GM21717 (cell line): Measurements from ENCODE around the gene EIF3A.
A peak's percentile ranks its signal among the peaks of the same experiment; 100 is the strongest.
"Not testable (repeated sequence)": the region's sequence is repeated elsewhere in the genome, so short reads cannot be mapped to it uniquely, and the experiment has no call there.

ENCODE experiments used
- ATAC-seq: cut with Tn5 transposase; IDR thresholded peaks from one replicate; pipeline ENCODE4 v1.9.1; 2021; ENCODE audit warnings: mild to moderate bottlenecking, moderate library complexity; ENCODE audit not compliant: unreplicated experiment

The EIF3A gene

GRCh38 chr10:119080521-119081259 lies at the start of gene EIF3A:
Gene EIF3A, minus strand, starts transcription at chr10:119080817. Its CDS starts 141 bp downstream, at chr10:119080676.
- peak; percentile 71 for ATAC-seq

- no peak for ATAC-seq
These were observed 49.1 kb upstream of the EIF3A start for GRCh38 chr10:119129721-119130120.

- ATAC-seq = no peak
These were observed 45.3 kb upstream of the EIF3A start for GRCh38 chr10:119125942-119126341.

- no peak for ATAC-seq
These were observed 40.3 kb upstream of the EIF3A start for GRCh38 chr10:119120875-119121274.

GRCh38 chr10:119120413-119120867 lies 39.8 kb upstream of the EIF3A start:
- ATAC-seq = peak; percentile 83

- ATAC-seq = no peak
These were observed 38.8 kb upstream of the EIF3A start for GRCh38 chr10:119119400-119119799.

- ATAC-seq = no peak
These were observed 37.6 kb upstream of the EIF3A start for GRCh38 chr10:119118231-119118630.

- ATAC-seq = no peak
These were observed 35.8 kb upstream of the EIF3A start for GRCh38 chr10:119116326-119116951.

- ATAC-seq = no peak
These were observed 35.3 kb upstream of the EIF3A start for GRCh38 chr10:119115926-119116325.

GRCh38 chr10:119113751-119114732 lies 33.4 kb upstream of the EIF3A start:
- no peak for ATAC-seq

- ATAC-seq = no peak
These were observed 31.4 kb upstream of the EIF3A start for GRCh38 chr10:119112056-119112455.

- not testable (repeated sequence) for ATAC-seq
These were observed 27.2 kb upstream of the EIF3A start for GRCh38 chr10:119107771-119108170.

- not testable (repeated sequence) for ATAC-seq
These were observed 26.5 kb upstream of the EIF3A start for GRCh38 chr10:119107106-119107505.

- not testable (repeated sequence) for ATAC-seq
These were observed 25.3 kb upstream of the EIF3A start for GRCh38 chr10:119105899-119106298.

GRCh38 chr10:119105155-119105554 lies 24.5 kb upstream of the EIF3A start:
- ATAC-seq = no peak

GRCh38 chr10:119104654-119105015 lies 24.0 kb upstream of the EIF3A start:
- ATAC-seq = peak; percentile 40

GRCh38 chr10:119103903-119104653 lies 23.5 kb upstream of the EIF3A start, which contains the start of gene DENND10:
Gene DENND10, plus strand, starts transcription at chr10:119104113. Its CDS starts 30 bp downstream, at chr10:119104143.
- ATAC-seq = peak; percentile 78

- no peak for ATAC-seq
These were observed 22.8 kb upstream of the EIF3A start for GRCh38 chr10:119103241-119103902.

GRCh38 chr10:119101366-119102098 lies 20.9 kb upstream of the EIF3A start:
- no peak for ATAC-seq
